Measurements from ENCODE around the gene CLIP4. TPM values are rescaled to one million over a fixed set of nuclear protein-coding genes. Genes with fewer than 3 reads are reported as not detected.

CLIP4 gene
- total RNA-seq = 40.8 and 49.1 TPM in 2 replicates

GRCh38 chr2:29114946-29115609, at the start of gene CLIP4:
CLIP4 (plus strand) TSS chr2:29115415; CDS start chr2:29121389, 5,974 bp downstream.

GRCh38 chr2:29074411-29074810, 40.8 kb upstream of the CLIP4 start, which contains the start of gene PCARE:
PCARE (minus strand) TSS chr2:29074523; CDS start chr2:29074261, 262 bp downstream.

Other genes with a start within 250 kb of the CLIP4 start
- gene TRMT61B, start 245.1 kb upstream of the CLIP4 start, total RNA-seq = 11.4 and 11.7 TPM in 2 replicates
- gene WDR43, start 220.7 kb upstream of the CLIP4 start, total RNA-seq = 83.0 and 159 TPM in 2 replicates
- under 0.01 and 0.37 TPM in 2 replicates for gene TOGARAM2, start 134.1 kb upstream of the CLIP4 start, total RNA-seq
- gene PCARE, start 40.9 kb upstream of the CLIP4 start, total RNA-seq = not detected in 2 replicates

All from subcutaneous preadipocyte (primary cell).